HG03521 (cell line): ENCODE results near the gene PLEKHH1.
"Not testable (repeated sequence)": the region's sequence is repeated elsewhere in the genome, so short reads cannot be mapped to it uniquely, and the experiment has no call there.

Experiments
- ATAC-seq: cut with Tn5 transposase; IDR thresholded peaks from one replicate; pipeline ENCODE4 v1.9.1; 2021; ENCODE audit warnings: mild to moderate bottlenecking, moderate library complexity; ENCODE audit not compliant: unreplicated experiment

Gene PLEKHH1

GRCh38 chr14:67620217-67620785, 87.2 kb downstream of the PLEKHH1 start:
- no peak for ATAC-seq

GRCh38 chr14:67622675-67623074, 89.6 kb downstream of the PLEKHH1 start:
- no peak for ATAC-seq

GRCh38 chr14:67623114-67623513, 90.0 kb downstream of the PLEKHH1 start:
- no peak for ATAC-seq

- not testable (repeated sequence) for ATAC-seq
These were observed 93.0 kb downstream of the PLEKHH1 start for GRCh38 chr14:67626131-67626530.

GRCh38 chr14:67627519-67627918, 94.4 kb downstream of the PLEKHH1 start:
- ATAC-seq = no peak

- ATAC-seq = no peak
These were observed 97.1 kb downstream of the PLEKHH1 start for GRCh38 chr14:67630186-67630585.

GRCh38 chr14:67630938-67631337, 97.8 kb downstream of the PLEKHH1 start:
- no peak for ATAC-seq

GRCh38 chr14:67633451-67634147, 100.5 kb downstream of the PLEKHH1 start:
- no peak for ATAC-seq

- ATAC-seq = no peak
These were observed 103.3 kb downstream of the PLEKHH1 start for GRCh38 chr14:67636361-67636919.

GRCh38 chr14:67638642-67639041, 105.6 kb downstream of the PLEKHH1 start:
- ATAC-seq = no peak
